Skeletal muscle tissue (tissue), 4 donors: ENCODE measurements around the gene ECHS1. TPM values are rescaled to one million over a fixed set of nuclear protein-coding genes. Genes with fewer than 3 reads are reported as not detected.
"Not testable (repeated sequence)": the region's sequence is repeated elsewhere in the genome, so short reads cannot be mapped to it uniquely, and the experiment has no call there.

Experiments
- H3K27ac ChIP-seq: one replicate; pipeline ENCODE4 v1.7.0; 2013; ENCODE audit warnings: mild to moderate bottlenecking, low read depth, low read length, inconsistent platforms
- H3K27me3 ChIP-seq, 3 donors: one replicate each; pipeline ENCODE4 v1.7.0; 2013; ENCODE audit warnings: low read length in 3 of 3; ENCODE audit not compliant: control insufficient read depth in 3 of 3, insufficient read depth in 3 of 3
- H3K36me3 ChIP-seq, 3 donors: one replicate each; pipeline ENCODE4 v1.7.0; 2013; ENCODE audit warnings: low read length in 3 of 3; ENCODE audit not compliant: control insufficient read depth in 3 of 3, insufficient read depth in 3 of 3
- H3K4me1 ChIP-seq, 3 donors: one replicate each; pipeline ENCODE4 v1.7.0; 2013; ENCODE audit warnings: low read length in 3 of 3, mild to moderate bottlenecking in 3 of 3; ENCODE audit not compliant: control insufficient read depth in 3 of 3, insufficient read depth in 3 of 3
- H3K4me3 ChIP-seq, 3 donors: one replicate each; pipeline ENCODE4 v1.7.0; 2013; ENCODE audit warnings: low read length in 3 of 3
- H3K9ac ChIP-seq, 3 donors: one replicate each; pipeline ENCODE4 v1.7.0; 2013; ENCODE audit warnings: low read length in 3 of 3, mild to moderate bottlenecking in 3 of 3, moderate library complexity in 2 of 3, low read depth in 1 of 3
- H3K9me3 ChIP-seq, 3 donors: one replicate each; pipeline ENCODE4 v1.7.0; 2013; ENCODE audit warnings: low read length in 3 of 3; ENCODE audit not compliant: control insufficient read depth in 3 of 3
- total RNA-seq: library from RNA; depleted of rRNA; stranded (reverse); fragments of >200 nt; gene quantifications from one replicate; pipeline ENCODE4 v1.2.3, GENCODE V29; 2014
- donor health status: Osteomylitis.

The ECHS1 gene
- total RNA-seq, 1 donor from 2014 or later, result 76.7 TPM

DNA sequence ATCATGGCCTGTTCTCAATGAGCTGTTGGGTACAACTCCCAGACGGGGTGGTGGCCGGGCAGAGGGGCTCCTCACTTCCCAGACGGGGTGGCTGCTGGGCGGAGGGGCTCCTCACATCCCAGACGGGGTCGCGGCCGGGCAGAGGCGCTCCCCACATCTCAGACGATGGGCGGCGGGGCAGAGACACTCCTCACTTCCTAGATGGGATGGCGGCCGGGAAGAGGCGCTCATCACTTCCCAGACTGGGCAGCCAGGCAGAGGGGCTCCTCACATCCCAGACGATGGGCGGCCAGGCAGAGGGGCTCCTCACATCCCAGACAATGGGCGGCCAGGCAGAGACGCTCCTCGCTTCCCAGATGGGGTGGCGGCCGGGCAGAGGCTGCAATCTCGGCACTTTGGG is 41.2 kb upstream of the ECHS1 start:
- H3K4me3 ChIP-seq, H3K27me3 ChIP-seq, H3K9ac ChIP-seq, H3K4me1 ChIP-seq, H3K27ac ChIP-seq: not testable (repeated sequence)
- Histone ChIP-seq H3K36me3 (peaks cover 20 to 40% (median 30%) of the 10 kb centered on the region in 3 donors), H3K9me3 (peaks cover 0 to 16% (median 7%) of the 10 kb centered on the region in 3 donors)

GRCh38 chr10:133412381-133412711 is 39.2 kb upstream of the ECHS1 start:
- H3K36me3 ChIP-seq, result peaks cover 10 to 38% (median 27%) of the 10 kb centered on the region in 3 donors
- no peak overlapping the region for H3K27ac ChIP-seq
- H3K4me3 ChIP-seq, result no peak overlapping the region
- no peak overlapping the region for H3K9ac ChIP-seq
- H3K9me3 ChIP-seq, result peaks cover 0 to 16% (median 7%) of the 10 kb centered on the region in 3 donors
- H3K27me3 ChIP-seq, result no peaks in the 10 kb centered on the region
- no peaks in the 10 kb centered on the region for H3K4me1 ChIP-seq

DNA sequence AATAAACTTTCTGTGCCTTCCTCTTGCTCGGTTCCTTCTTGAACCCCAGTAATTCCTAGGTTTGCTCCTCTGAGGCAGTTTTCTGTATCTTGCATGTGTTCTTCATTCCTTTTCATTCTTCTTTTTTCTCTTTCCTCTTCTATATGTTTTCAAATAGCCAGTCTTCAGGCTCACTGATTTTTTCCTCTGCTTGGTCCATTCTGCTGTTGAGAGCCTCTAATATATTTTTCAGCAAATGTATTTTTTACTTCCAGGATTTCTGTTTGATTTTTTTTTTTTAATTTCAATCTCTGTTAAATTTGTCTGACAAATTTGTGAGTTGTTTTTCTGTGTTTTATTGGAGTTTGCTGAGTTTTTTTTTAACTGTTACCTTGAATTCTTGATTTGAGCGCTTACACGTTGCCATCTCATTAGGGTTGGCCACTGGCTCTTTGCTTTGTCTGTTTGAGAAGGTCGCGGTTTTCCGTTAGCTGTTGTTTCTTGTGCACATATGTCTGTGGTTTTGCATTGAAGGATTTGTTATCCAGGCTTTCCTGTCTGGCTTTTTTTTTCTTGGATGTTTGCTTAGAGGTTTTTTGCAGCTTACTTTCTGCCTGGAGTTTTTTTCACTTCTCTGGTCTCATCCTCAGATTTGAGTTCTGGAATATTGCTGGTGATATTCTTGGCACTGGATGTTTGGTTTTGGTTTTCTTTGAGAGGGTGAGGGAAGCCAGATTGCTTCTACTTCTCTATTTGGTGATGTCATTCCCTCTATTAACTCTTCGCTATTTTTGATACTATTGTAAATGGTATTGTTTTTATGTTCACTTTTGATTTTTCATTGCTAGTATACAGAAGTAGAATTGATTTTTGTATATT is 38.6 kb upstream of the ECHS1 start:
- H3K27me3 ChIP-seq, result no peaks in the 10 kb centered on the region
- H3K4me3 ChIP-seq, result no peak overlapping the region
- no peak overlapping the region for H3K27ac ChIP-seq
- peaks cover 0 to 16% (median 7%) of the 10 kb centered on the region in 3 donors for H3K9me3 ChIP-seq
- H3K4me1 ChIP-seq, result no peaks in the 10 kb centered on the region
- no peak overlapping the region for H3K9ac ChIP-seq
- H3K36me3 ChIP-seq, result peaks cover 10 to 40% (median 27%) of the 10 kb centered on the region in 3 donors

DNA sequence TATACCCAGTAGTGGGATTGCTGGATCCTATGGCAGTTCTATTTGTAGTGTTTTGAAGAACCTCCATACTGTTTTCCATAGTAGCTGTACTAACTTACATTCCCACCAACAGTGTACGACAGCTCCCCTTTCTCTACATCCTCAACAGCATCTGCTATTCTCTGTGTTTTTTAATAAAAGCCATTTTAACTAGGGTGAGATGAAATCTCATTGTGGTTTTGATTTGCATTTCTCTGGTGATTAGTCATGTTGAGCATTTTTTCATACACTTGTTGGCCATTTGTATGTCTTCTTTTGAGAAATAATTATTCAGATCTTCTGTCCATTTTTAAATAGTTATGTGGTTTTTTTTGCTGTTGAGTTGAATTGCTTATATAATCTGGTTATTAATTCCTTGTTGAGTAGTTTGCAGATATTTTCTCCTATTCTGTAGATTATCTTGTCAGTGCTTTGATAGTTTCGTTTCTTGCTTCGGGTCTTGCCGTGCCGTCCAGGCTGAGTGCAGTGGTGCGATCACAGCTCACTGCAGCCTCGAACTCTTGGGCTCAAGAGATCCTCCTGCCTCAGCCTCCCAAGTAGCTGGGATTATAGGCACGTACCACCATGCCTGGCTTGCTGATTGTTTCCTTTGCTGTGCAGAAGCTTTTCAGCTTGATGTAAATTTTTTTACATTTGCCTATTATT is 32.8 kb upstream of the ECHS1 start:
- Histone ChIP-seq H3K9me3 (peaks cover 0 to 2% (median 0%) of the 10 kb centered on the region in 3 donors), H3K36me3 (peaks cover 24 to 50% (median 27%) of the 10 kb centered on the region in 3 donors), H3K27me3 (no peaks in the 10 kb centered on the region), H3K9ac (no peak overlapping the region), H3K27ac (no peak overlapping the region), H3K4me3 (no peak overlapping the region), H3K4me1 (no peaks in the 10 kb centered on the region)

DNA sequence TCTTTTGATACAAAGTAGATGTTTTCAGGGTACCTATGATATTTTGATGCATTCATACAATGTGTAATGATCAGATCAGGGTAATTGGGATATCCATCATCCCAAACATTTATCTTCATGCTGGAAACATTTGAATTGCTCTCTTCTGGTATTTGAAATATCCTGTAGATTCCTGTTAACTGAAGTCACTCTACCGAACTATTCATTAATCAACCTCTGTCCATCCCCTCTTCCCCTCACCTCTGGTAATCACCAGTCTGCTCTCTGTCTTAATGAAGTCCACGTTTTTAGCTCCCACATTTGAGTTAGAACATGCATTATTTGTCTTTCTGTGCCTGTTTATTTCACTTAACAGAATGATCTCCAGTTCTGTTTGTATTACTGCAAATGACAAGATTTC is 32.1 kb upstream of the ECHS1 start:
- H3K9me3 ChIP-seq, result no peaks in the 10 kb centered on the region
- no peak overlapping the region for H3K27ac ChIP-seq
- no peaks in the 10 kb centered on the region for H3K27me3 ChIP-seq
- H3K4me3 ChIP-seq, result no peak overlapping the region
- H3K36me3 ChIP-seq, result peaks cover 22 to 46% (median 29%) of the 10 kb centered on the region in 3 donors
- no peaks in the 10 kb centered on the region for H3K4me1 ChIP-seq
- H3K9ac ChIP-seq, result no peak overlapping the region

DNA sequence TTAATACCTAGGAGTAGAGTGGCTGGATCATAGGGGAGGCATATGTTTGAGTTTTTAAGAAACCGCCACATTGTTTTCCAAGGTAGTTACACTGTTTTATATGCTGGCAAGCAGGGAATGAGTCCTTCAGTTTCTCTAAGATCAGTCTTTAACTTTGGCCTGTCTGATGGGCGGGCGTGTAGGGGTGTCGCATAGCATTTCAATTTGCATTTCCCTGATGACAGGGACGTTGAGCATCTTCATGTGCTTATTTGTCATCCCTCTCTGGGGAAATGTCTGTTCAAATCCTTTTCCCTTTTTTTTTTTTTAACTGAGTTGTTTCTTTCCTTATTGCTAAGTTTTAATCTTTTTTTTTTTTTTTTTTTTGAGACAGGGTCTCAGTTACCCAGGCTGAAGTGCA is 30.6 kb upstream of the ECHS1 start:
- Histone ChIP-seq H3K27me3 (no peaks in the 10 kb centered on the region), H3K4me3 (no peak overlapping the region), H3K27ac (no peak overlapping the region), H3K9ac (no peak overlapping the region), H3K36me3 (peaks cover 32 to 48% (median 41%) of the 10 kb centered on the region in 3 donors), H3K4me1 (no peaks in the 10 kb centered on the region), H3K9me3 (no peaks in the 10 kb centered on the region)

- Histone ChIP-seq H3K4me3 (no peak overlapping the region), H3K27ac (no peak overlapping the region), H3K4me1 (no peaks in the 10 kb centered on the region), H3K27me3 (no peaks in the 10 kb centered on the region), H3K9ac (no peak overlapping the region), H3K9me3 (no peaks in the 10 kb centered on the region), H3K36me3 (peaks cover 36 to 52% (median 45%) of the 10 kb centered on the region in 3 donors)
Measured at GRCh38 chr10:133403359-133403758, 30.2 kb upstream of the ECHS1 start.

GRCh38 chr10:133401981-133402725 is 29.0 kb upstream of the ECHS1 start:
- H3K27me3 ChIP-seq, result no peaks in the 10 kb centered on the region
- H3K9ac ChIP-seq, result no peak overlapping the region
- H3K9me3 ChIP-seq, result no peaks in the 10 kb centered on the region
- H3K4me3 ChIP-seq, result no peak overlapping the region
- H3K36me3 ChIP-seq, result peaks cover 44 to 56% (median 53%) of the 10 kb centered on the region in 3 donors
- no peaks in the 10 kb centered on the region for H3K4me1 ChIP-seq
- H3K27ac ChIP-seq, result no peak overlapping the region

DNA sequence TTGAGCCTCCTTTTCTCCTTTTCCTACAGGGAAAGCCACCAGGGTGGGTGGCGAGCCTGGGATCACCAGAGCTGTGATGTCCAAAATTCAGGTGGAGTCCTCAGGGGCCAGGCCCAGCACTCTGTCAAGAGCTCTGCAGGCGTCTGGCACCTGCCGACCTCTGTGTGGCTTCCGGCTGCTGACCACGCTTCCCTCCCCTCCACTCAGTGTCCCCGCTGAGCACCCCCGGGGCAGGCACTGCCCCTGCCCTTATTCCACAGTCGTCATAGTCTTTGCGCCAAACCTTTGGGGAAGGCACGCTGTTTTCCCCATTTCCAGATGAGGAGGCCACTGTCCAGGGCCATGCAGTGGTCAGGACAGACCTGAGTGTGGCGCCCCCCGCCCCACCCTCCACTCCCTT is 28.3 kb upstream of the ECHS1 start:
- Histone ChIP-seq H3K9me3 (no peaks in the 10 kb centered on the region), H3K27me3 (no peaks in the 10 kb centered on the region), H3K36me3 (peaks cover 50 to 60% (median 59%) of the 10 kb centered on the region in 3 donors), H3K4me3 (no peak overlapping the region), H3K9ac (no peak overlapping the region), H3K27ac (no peak overlapping the region), H3K4me1 (no peaks in the 10 kb centered on the region)
